Adipose tissue (tissue), 3 donors: ENCODE measurements around the gene SET. TPM values are rescaled to one million over a fixed set of nuclear protein-coding genes. Genes with fewer than 3 reads are reported as not detected.
"Not testable (repeated sequence)": the region's sequence is repeated elsewhere in the genome, so short reads cannot be mapped to it uniquely, and the experiment has no call there.

ENCODE experiments used
- H3K27ac ChIP-seq: one replicate; pipeline ENCODE4 v1.5.1; 2013; ENCODE audit warnings: low read depth, low read length
- WGBS, 3 donors: extraction: QIAGEN DNeasy Blood & Tissue Kit; methylation state at CpG; one replicate each; pipeline ENCODE4 v1.1.7; 2013; 5-methylcytosine and 5-hydroxymethylcytosine counted together
- polyA plus RNA-seq, 3 donors: library from polyadenylated mRNA; stranded (reverse); fragments of 200-250 nt; gene quantifications; one replicate each; pipeline ENCODE4 v1.2.3, GENCODE V29; 2013
- donor health status: healthy with polysubstance abuse.
- donor health status: Bipolar disorder and iron deficiency.
- donor health status: healthy.

Gene SET, protein sequence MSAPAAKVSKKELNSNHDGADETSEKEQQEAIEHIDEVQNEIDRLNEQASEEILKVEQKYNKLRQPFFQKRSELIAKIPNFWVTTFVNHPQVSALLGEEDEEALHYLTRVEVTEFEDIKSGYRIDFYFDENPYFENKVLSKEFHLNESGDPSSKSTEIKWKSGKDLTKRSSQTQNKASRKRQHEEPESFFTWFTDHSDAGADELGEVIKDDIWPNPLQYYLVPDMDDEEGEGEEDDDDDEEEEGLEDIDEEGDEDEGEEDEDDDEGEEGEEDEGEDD
- 100 to 1,000 TPM in 2 of 3 donors, 10 to 100 TPM in 1; 85.2 to 179 (median 111) TPM for polyA plus RNA-seq

DNA sequence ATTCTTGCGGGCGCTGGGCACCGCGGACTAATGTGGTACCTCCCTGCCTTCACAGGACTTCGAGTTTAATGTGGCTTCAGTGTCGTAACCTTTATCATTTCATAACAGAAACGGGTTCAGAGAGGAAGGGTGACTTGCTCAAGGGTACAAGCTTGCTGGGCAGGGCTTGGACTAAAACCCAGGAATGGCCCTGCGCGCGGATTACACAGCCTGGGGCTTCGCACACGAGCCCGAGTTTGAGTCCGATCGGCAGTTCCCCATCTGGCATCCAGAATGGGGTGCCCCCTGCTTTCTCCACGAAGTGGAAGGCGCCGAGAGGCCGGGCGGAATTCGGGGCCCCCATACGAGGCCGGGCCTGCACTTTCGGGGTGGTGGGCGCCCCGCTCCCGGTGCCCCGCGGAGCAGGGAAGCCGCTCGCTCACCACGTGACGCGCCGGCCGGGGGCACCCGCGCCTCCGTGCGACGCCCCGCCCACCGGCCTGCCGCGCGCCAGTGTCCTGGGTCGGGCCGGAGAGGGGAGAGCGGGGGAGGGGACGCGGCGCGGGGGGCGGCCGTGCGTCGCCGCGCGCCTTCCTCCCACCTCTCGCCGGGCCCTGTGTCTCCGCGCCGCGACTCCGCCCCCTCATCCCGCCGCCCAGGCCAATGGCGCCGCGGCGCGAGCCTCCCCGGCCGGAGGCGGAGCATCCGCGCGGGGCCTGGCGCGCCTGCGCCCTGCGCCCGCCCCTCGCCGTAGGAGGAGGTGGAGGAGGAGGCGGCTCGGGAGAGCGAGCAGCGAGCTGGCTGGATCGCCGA is at the start of gene SET:
Gene SET, plus strand, starts transcription at position 722 of the 792 bp plus-strand sequence. CDS start 361 bp downstream, outside the sequence.
- H3K27ac ChIP-seq = peak within 1 kb of the TSS; percentile 75
- WGBS, 3 donors = 2 to 3% (median 2%) methylated on average over 31 to 92 of the region's 93 CpGs

DNA sequence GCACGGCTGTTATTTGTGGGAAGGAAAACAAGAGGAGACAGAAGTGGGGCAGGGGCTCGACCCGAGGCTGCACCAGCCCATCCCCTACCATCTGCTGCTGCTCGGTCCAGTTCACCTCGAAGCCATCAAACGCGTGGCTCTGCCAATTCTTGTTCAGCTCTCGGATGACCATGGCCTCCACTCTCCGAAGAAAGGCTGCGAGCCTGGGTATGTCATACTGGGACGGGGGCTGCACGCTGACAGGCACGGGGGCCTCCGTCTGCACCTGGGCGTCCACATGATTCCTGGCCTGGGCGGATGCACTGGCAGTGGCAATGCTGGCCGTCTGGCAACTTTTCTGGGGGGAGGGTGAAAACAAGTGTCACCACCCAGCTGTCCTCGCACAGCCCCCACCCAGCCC is 48.4 kb upstream of the SET start:
- WGBS, 3 donors = 92 to 98% (median 93%) methylated on average over 18 of the region's 18 CpGs

DNA sequence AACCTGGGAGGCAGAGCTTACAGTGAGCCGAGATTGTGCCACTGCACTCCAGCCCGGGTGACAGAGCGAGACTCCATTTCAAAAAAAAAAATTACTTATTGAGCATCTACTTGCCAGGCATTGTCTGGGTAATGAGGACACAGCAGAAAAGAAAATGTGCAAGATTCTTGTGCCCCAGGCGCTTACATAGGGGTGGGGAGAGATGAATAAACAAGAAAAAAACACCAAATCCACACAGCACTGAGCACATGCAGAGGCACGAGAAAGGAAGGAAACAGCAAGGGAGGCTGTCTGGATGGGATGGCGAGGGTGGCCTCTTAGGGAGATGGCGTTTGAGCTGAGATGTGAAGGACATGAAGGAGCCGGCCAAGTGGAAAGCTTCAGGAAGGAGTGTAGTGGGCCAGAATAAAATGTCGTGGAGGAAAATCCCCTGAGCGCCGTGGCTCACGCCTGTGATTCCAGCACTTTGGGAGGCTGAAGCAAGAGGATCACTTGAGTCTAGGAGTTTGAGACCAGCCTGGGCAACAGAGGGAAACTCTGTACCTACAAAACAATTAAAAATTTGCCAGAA is 46.3 kb upstream of the SET start:
- WGBS, 3 donors = 83 to 84% (median 84%) methylated on average over 12 of the region's 12 CpGs
- no peak overlapping the region for H3K27ac ChIP-seq

More for the DNA sequence above, 48.4 kb upstream of the SET start:
- H3K27ac ChIP-seq = no peak overlapping the region

DNA sequence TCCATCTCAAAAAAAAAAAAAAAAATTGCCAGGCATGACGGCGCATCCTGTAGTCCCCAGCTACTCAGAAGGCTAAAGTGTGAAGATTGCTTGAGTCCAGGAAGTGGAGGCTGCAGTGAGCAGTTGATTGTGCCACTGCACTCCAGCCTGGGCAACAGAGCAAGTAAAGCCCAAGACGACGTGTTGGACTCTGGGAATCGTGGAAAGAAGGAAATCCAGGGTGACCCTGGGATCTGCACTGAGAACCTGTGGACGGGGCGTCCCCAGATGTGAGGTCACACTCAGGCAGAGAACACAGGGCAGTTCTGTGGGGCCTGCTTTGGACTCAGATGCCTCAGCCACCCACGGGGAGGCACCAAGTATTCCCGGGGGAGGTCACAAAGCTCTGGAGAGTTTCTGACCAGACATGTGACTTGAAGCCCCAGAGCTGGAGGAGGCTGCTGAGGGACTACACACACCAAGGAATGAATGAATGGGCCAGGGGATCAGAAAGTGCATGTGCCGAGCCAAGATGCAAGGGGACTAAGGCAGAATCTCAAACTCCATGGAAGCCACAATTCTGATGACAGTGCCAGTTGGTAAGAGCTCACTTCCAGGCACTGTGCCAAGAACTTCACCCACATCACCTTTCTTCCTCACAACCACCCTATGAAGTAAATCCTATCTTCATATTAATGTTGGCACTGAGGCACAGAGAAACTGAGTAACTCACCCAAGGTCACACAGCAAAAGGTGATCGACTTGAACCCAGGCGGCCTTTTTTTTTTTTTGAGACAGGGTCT is 45.3 kb upstream of the SET start:
- WGBS, 3 donors = 78 to 82% (median 80%) methylated on average over 12 of the region's 12 CpGs

DNA sequence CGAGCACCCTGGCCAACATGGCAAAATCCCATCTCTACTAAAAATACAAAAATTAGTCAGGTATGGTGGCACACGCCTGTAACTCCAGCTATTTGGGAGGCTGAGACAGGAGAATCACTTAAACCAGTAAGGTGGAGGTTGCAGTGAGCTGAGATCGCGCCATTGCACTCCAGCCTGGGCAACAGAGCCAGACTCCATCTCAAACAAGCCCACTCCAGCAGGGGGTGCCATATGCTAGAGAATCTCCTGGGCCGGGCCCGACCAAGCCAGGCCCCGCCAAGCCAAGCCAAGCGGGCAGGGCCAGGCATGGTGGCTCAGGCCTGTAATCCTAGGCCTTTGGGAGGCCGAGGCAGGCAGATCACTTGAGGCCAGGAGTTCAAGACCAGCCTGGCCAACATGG is 40.8 kb upstream of the SET start:
- 90 to 91% (median 91%) methylated on average over 9 of the region's 9 CpGs for WGBS, 3 donors
- H3K27ac ChIP-seq = not testable (repeated sequence)

More for the DNA sequence above, 45.3 kb upstream of the SET start:
- H3K27ac ChIP-seq = no peak overlapping the region

DNA sequence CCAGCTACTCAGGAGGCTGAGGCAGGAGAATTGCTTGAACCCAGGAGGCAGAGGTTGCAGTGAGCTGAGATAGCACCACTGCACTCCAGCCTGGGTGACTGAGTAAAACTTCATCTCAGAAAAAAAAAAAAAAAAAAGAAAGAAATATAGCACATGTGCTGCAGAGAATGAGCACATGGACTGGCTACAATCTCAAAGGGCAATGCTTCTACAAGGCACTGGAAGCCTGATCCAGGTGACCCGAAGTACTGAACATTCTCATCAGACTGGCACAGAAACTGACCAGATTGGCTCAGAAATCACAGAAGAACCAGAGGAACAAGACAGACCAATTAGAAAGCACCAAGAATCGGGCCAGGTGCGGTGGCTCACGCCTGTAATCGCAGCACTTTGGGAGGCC is 37.2 kb upstream of the SET start:
- WGBS, 3 donors = 92 to 98% (median 98%) methylated on average over 5 of the region's 5 CpGs
- H3K27ac ChIP-seq = no peak overlapping the region

DNA sequence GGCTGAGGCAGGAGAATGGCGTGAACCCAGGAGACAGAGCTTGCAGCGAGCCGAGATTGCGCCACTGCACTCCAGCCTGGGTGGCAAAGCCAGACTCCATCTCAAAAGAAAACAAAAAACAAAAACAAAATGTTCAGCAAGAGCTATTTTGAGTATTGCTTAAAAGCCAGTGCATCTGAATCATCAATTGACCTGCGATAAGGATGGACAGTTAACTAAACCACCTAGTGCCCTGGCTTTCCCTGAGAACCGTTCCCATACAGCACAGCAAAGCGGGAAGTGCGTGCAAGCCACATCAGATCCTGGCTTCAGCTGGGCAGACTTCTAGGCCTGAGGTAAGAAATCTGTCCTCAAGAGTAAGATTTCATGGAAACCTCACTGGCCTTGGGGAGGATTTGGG is 35.1 kb upstream of the SET start:
- WGBS, 3 donors = 89 to 97% (median 95%) methylated on average over 8 of the region's 8 CpGs
- no peak overlapping the region for H3K27ac ChIP-seq

DNA sequence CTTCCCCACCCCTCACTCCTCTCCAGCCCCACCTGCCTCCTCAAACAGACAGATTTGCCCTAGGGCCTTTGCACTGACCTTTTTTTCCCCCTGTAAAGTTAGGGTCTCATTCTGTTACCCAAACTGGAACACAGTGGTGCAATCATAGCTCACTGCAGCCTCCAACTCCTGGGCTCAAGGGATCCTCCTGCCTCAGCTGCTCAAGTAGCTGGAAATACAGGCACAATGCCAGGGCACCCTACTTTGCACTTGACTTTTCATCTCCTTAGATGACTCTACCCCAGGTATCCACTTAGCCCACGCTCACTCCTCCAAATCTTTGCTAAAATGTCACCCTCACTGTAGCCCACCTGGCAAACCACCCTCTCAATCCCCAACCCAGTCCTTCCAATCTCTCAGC is 34.5 kb upstream of the SET start:
- H3K27ac ChIP-seq = no peak overlapping the region
- 100% methylated on average over 1 of the region's 1 CpG for WGBS, 3 donors

DNA sequence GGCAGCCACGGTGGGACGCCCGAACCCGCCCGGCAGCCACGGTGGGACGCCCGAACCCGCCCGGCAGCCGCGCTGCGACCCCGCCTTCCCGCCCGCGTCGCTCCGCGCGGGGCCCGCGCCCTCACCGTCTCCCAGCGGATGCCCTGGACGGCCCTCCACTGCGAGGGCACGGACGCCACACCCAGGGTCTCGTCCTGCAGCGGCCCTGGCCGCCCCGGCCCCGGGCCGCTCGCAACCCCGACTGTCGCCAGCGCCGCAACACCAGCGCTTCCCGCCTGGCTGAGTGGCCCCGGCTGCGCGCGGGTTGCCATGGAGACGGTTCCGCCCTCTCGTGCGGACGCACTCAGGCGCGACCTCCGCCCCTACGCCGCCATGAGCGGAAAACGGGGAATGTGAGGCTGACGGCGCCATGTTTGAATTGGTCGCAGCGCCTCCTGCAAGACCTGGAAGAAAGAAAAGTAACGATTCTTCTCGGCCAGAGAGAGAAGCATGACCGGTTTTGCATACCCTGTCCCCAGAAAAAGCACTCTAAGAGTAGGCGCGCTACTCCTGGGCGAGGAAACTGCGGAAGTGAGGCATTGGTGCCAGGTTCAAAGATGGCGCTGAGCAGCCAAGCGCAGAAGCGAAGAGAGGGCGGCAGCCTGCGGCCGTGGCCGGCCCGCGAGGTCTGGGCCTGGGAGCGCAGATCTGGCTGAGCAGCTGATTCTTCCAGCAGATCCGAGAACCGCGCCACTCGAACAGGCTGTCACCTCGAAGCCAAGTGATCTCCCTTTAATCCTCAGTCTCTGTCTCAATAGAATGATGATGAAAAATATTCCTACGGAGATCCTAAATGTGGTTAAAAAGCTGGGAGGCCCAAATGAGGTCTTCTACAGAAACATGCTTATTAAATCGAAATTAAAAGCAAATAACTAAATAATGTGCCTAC is 32.3 kb upstream of the SET start, which contains the start of gene DYNC2I2:
Gene DYNC2I2, minus strand, starts transcription at position 432 of the 928 bp plus-strand sequence. Its CDS starts 121 bp downstream, at position 311.
- peak within 1 kb of the TSS; percentile 92 for H3K27ac ChIP-seq
- WGBS, 3 donors = 0 to 1% (median 1%) methylated on average over 73 to 86 of the region's 86 CpGs

DNA sequence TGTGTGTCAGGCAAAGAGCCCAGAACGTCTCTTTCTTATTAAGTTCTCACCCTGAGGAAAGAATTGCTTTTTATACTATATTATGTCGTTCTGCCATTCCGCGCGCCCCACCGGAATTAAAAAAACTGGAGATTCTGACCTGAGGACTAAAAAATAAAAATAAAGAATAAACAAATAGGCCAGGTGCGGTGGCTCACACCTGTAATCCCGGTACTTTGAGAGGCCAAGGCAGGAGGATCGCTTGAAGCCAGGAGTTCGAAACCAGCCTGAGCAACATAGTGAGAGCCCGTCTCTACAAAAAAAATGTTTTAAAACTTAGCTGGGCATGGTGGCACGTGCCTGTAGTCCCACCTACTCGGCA is 31.7 kb upstream of the SET start:
- WGBS, 3 donors = 97 to 99% (median 97%) methylated on average over 13 of the region's 13 CpGs
- H3K27ac ChIP-seq = peak overlapping the region; percentile 92

DNA sequence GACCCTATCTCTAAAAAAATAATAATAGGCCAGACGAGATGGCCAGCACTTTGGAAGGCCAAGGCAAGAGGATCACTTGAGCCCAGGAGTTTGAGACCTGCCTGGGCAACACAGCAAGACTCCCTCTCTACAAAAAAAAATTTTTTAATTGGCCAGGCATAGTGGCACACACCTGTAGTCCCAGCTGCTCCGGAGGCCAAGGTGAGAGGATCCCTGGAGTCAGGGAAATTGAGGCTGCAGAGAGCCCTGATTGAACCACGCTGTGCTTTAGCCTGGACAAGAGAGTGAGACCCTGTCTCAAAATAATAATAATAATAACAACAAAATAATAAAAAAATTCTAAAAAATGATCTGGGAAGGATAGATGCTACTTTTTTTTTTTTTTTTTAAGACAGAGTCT is 31.2 kb upstream of the SET start:
- 96 to 98% (median 97%) methylated on average over 3 of the region's 3 CpGs for WGBS, 3 donors
- H3K27ac ChIP-seq = no peak overlapping the region

DNA sequence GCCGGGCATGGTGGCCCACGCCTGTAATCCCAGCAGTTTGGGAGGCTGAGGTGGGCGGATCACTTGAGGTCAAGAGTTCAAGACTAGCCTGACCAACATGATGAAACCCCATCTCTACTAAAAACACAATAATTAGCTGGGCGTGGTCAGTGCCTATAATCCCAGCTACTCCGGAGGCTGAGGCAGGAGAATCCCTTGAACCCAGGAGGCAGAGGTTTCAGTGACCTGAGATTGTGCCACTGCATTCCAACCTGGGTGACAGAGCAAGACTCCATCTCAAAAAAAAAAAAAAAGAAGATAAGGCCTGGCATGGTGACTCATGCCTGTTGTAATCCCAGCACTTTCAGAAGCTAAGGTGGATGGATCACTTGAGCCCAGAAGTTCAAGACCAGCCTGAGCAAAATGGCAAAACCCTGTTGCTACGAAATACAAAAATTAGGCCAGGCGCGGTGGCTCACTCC is 22.5 kb upstream of the SET start:
- H3K27ac ChIP-seq = not testable (repeated sequence)
- 93 to 95% (median 94%) methylated on average over 8 of the region's 8 CpGs for WGBS, 3 donors

DNA sequence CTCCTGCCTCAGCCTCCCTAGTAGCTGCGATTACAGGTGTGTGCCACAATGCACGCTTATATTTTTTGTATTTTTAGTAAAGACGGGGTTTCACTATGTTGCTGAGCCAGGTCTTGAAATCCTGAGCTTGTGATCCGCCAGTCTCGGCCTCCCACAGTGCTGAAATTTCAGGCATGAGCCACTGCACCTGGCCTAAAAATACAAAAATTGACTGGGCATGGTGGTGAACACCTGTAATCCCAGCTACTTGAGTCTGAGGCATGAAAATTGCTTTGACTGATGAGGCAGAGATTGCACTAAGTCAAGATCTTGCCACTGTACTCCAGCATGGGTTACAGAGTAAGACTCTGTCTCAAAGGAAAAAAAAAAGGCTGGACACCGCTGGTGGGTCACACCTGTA is 19.2 kb upstream of the SET start:
- H3K27ac ChIP-seq = no peak overlapping the region
- 96 to 97% (median 96%) methylated on average over 6 of the region's 6 CpGs for WGBS, 3 donors

DNA sequence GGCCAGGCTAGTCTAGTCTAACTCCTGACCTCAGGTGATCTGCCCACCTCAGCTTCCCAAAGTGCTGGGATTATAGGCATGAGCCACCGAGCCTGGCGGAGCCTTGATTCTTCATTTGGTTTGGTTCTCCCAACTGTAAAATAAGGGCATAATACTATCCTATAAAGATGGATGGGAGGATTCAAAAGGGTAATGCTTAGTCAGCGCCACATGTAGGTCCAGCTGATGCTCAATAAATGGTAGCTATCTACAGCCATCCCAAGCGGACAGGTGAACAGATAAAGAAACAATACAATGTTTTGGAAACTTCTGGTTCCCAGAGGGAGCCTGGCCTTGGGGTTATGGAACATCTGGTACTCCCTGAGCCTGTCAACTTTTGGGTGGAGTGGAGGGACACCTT is 13.6 kb upstream of the SET start:
- no peak overlapping the region for H3K27ac ChIP-seq
- 93 to 96% (median 95%) methylated on average over 4 of the region's 4 CpGs for WGBS, 3 donors

DNA sequence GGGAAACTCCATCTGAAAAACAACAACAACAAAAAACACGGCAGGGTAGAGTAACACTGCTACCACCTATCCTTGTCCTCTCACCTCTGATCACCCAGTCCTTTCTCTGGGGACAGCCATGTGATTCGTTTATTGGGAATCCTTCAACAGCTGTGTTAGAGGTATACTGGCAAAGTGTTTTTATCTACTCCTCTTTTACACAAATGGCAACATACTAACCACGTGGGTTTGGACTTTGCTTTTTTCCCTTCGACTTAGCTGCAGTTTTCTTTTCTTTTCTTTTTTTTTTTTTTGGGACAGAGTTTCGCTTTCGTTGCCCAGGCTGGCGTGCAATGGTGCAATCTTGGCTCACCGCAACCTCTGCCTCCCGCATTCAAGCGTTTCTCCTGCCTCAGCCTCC is 11.2 kb upstream of the SET start:
- WGBS, 3 donors = 79 to 93% (median 85%) methylated on average over 10 of the region's 10 CpGs
- H3K27ac ChIP-seq = no peak overlapping the region

DNA sequence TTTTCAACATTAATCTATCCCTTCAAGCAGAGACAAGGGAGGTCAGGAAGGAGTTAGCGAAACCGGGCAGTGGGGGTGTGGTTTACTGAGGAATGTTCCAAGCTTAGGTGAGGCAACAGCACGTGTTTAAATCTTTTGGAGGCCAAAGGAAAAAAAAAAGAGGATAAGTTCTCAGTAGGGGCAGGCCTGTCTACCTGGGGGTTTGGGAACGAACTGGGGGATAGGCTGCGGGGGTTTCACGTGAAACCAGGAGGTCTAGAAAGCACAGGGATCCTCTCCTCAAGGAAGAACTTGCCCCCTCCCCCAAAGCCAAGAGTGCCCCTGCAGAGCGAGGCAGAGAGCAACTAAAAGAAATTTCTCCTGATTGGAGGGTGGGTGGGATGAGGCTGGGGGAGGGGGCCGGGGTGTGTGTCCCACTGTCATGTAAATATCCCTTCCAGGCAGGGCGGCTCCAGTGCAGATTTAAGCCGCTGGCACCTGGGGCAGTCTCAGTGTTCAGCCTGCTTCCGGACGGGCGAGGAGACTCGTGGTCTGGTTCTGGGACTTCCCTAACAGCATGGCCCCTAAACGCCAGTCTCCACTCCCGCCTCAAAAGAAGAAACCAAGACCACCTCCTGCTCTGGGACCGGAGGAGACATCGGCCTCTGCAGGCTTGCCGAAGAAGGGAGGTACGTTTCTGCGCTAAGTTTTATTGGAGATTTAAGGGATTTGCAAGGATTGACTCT is 5.5 kb upstream of the SET start:
- 3 to 6% (median 5%) methylated on average over 21 of the region's 21 CpGs for WGBS, 3 donors
- H3K27ac ChIP-seq = no peak overlapping the region

DNA sequence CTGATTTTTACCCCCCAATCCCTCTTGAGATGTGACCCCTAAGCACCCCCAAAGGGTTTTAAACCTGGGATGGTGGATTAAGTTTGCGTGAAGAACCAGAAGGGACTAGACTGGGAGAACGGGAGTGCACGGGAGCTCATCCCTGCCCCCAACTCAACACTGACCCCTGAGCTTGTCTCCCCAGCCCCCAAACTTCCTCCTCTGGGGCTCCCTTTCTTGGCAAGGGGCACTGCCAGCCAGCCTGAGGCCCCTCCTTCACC is 5.0 kb upstream of the SET start:
- no peak overlapping the region for H3K27ac ChIP-seq
- 0% methylated on average over 3 of the region's 3 CpGs for WGBS, 3 donors
